Measurements from ENCODE around the gene YWHAH.
A peak's percentile ranks its signal among the peaks of the same experiment; 100 is the strongest.

The YWHAH gene

GRCh38 chr22:31912407-31912743 lies 32.0 kb upstream of the YWHAH start:
- DNase-seq = no peak
- Mint-ChIP-seq H3K36me3 (peaks cover 13 to 20% of the 10 kb centered on the region in 2 donors), H3K9me3 (no peaks in the 10 kb centered on the region), H3K27me3 (no peaks in the 10 kb centered on the region), H3K4me3 (no peak overlapping the region), H3K27ac (no peak overlapping the region), H3K4me1 (peaks cover 10 to 11% of the 10 kb centered on the region in 2 donors)
- ATAC-seq (replicated peaks) = no peak

- H3K4me1 Mint-ChIP-seq = peaks cover 15 to 21% of the 10 kb centered on the region in 2 donors
- H3K36me3 Mint-ChIP-seq = peaks cover 2 to 3% of the 10 kb centered on the region in 2 donors
- DNase-seq (no peak), ATAC-seq (replicated peaks) (no peak)
- H3K27me3 Mint-ChIP-seq = no peaks in the 10 kb centered on the region
- H3K4me3 Mint-ChIP-seq = no peak overlapping the region
- no peaks in the 10 kb centered on the region for H3K9me3 Mint-ChIP-seq
- no peak overlapping the region for H3K27ac Mint-ChIP-seq
Observed at GRCh38 chr22:31915586-31915985, 28.7 kb upstream of the YWHAH start.

- Mint-ChIP-seq H3K36me3 (peaks cover 2 to 3% of the 10 kb centered on the region in 2 donors), H3K9me3 (no peaks in the 10 kb centered on the region), H3K27ac (peak overlapping the region; percentile 76), H3K4me3 (peak overlapping the region in 1 of 2 donors; percentile 19), H3K27me3 (no peaks in the 10 kb centered on the region), H3K4me1 (peaks cover 16 to 22% of the 10 kb centered on the region in 2 donors)
- ATAC-seq (replicated peaks) (peak; percentile 88 to 90), DNase-seq (peak; percentile 27)
Observed at GRCh38 chr22:31917227-31917921, 27.0 kb upstream of the YWHAH start.

- Mint-ChIP-seq H3K27me3 (peaks cover 0 to 5% of the 10 kb centered on the region in 2 donors), H3K36me3 (no peaks in the 10 kb centered on the region), H3K27ac (no peak overlapping the region), H3K4me3 (no peak overlapping the region), H3K4me1 (peaks cover 28 to 40% of the 10 kb centered on the region in 2 donors), H3K9me3 (no peaks in the 10 kb centered on the region)
- no peak for DNase-seq
- ATAC-seq (replicated peaks) = no peak
Observed at GRCh38 chr22:31919730-31920129, 24.6 kb upstream of the YWHAH start.

DNA sequence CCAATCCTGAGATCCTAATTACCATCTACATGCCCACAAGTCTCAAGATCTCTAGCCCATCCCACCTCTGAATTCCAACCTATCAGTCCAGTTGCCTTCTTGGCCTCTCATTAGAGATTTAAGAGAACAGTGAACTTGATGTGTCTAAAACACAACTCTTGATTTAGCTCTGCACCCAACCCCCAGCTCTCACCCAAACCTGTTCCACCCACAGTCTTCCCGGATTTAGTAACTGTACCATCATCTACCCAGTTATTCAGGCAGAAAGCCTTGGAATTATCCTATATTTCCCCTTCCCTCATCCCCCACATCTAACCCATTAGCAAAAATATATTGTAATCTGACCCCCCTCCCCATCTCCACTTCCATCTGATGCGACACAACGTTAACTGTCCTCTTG lies 24.0 kb upstream of the YWHAH start:
- no peaks in the 10 kb centered on the region for H3K9me3 Mint-ChIP-seq
- H3K4me1 Mint-ChIP-seq = peaks cover 28 to 40% of the 10 kb centered on the region in 2 donors
- H3K36me3 Mint-ChIP-seq = no peaks in the 10 kb centered on the region
- ATAC-seq (replicated peaks) (no peak), DNase-seq (no peak)
- H3K27me3 Mint-ChIP-seq = peaks cover 5 to 11% of the 10 kb centered on the region in 2 donors
- H3K4me3 Mint-ChIP-seq = no peak overlapping the region
- no peak overlapping the region for H3K27ac Mint-ChIP-seq

DNA sequence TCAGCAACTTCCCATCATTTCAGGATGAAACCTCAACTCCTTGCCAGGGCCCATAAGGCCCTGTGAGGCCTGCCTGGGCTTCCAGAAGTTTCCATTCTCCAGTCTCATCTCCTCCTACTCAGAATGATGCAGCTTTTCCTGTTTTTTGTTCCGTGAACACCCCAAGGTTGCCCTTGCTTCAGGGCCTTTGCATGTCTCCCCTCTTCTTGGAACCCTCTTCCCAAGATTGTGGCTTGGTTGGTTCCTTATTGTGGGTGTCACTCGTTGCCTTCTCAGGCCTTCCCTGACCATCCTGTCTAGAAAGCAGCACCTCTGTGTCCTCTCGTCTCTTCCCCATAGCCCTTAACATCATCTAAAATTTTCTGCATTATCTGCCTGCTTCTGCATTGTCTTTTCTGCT lies 23.2 kb upstream of the YWHAH start:
- H3K27ac Mint-ChIP-seq = peak overlapping the region; percentile 6
- H3K9me3 Mint-ChIP-seq = no peaks in the 10 kb centered on the region
- H3K4me1 Mint-ChIP-seq = peaks cover 27 to 40% of the 10 kb centered on the region in 2 donors
- ATAC-seq (replicated peaks) (no peak), DNase-seq (no peak)
- no peaks in the 10 kb centered on the region for H3K36me3 Mint-ChIP-seq
- H3K4me3 Mint-ChIP-seq = no peak overlapping the region
- peaks cover 11 to 19% of the 10 kb centered on the region in 2 donors for H3K27me3 Mint-ChIP-seq

GRCh38 chr22:31922534-31922933 lies 21.8 kb upstream of the YWHAH start:
- DNase-seq (no peak), ATAC-seq (replicated peaks) (no peak)
- Mint-ChIP-seq H3K4me1 (peaks cover 17 to 28% of the 10 kb centered on the region in 2 donors), H3K36me3 (no peaks in the 10 kb centered on the region), H3K4me3 (no peak overlapping the region), H3K27ac (no peak overlapping the region), H3K27me3 (peaks cover 11 to 19% of the 10 kb centered on the region in 2 donors), H3K9me3 (no peaks in the 10 kb centered on the region)

- H3K4me1 Mint-ChIP-seq = peaks cover 14 to 22% of the 10 kb centered on the region in 2 donors
- DNase-seq = no peak
- no peaks in the 10 kb centered on the region for H3K9me3 Mint-ChIP-seq
- peaks cover 11 to 19% of the 10 kb centered on the region in 2 donors for H3K27me3 Mint-ChIP-seq
- no peak overlapping the region for H3K27ac Mint-ChIP-seq
- ATAC-seq (replicated peaks) = peak; percentile 38 to 45
- H3K36me3 Mint-ChIP-seq = no peaks in the 10 kb centered on the region
- no peak overlapping the region for H3K4me3 Mint-ChIP-seq
Observed at GRCh38 chr22:31923136-31923535, 21.2 kb upstream of the YWHAH start.

DNA sequence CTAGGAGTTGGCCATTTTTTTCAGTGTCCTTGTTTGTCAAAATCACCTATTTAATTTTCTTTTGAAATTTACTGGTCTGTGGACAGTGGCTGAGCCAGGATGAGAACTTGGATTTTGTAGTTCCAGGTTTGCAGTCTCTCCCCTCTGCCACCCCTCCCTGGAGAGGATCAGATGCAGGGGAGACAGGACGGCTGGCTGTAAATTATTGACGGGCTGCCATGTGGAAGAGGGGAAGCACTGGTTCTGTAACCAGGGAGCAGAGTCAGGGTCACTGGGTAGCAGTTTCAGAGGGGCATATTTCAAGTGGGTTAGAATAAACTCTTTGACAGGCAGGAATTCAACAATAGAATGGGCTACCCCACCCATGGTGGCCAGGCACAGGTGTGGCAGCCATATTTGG lies 20.6 kb upstream of the YWHAH start:
- H3K4me1 Mint-ChIP-seq = peaks cover 14 to 18% of the 10 kb centered on the region in 2 donors
- no peak for DNase-seq
- no peak overlapping the region for H3K4me3 Mint-ChIP-seq
- peaks cover 11 to 20% of the 10 kb centered on the region in 2 donors for H3K27me3 Mint-ChIP-seq
- ATAC-seq (replicated peaks) = no peak
- no peaks in the 10 kb centered on the region for H3K9me3 Mint-ChIP-seq
- no peak overlapping the region for H3K27ac Mint-ChIP-seq
- no peaks in the 10 kb centered on the region for H3K36me3 Mint-ChIP-seq

DNA sequence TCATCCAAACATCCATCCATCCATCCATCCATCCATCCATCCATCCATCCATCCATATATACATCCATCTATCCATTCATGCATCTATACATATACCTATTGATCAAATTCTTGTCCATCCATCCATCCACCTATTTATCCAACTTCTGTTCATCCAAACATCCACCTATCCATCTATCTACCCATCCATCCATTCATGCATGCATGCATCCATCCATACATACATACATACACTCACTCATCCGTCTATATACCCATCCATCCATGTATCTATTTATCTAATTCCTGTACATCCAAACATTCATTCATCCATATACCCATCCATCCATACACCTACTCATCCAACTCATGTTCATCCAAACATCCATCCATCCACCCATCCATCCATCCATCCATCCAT lies 19.3 kb upstream of the YWHAH start:
- DNase-seq = no peak
- no peaks in the 10 kb centered on the region for H3K9me3 Mint-ChIP-seq
- ATAC-seq (replicated peaks) = no peak
- peaks cover 14 to 18% of the 10 kb centered on the region in 2 donors for H3K4me1 Mint-ChIP-seq
- H3K4me3 Mint-ChIP-seq = no peak overlapping the region
- H3K27ac Mint-ChIP-seq = no peak overlapping the region
- H3K36me3 Mint-ChIP-seq = no peaks in the 10 kb centered on the region
- peaks cover 16 to 25% of the 10 kb centered on the region in 2 donors for H3K27me3 Mint-ChIP-seq

GRCh38 chr22:31926024-31926423 lies 18.3 kb upstream of the YWHAH start:
- no peaks in the 10 kb centered on the region for H3K36me3 Mint-ChIP-seq
- H3K4me3 Mint-ChIP-seq = no peak overlapping the region
- no peak for ATAC-seq (replicated peaks)
- H3K4me1 Mint-ChIP-seq = peaks cover 14 to 18% of the 10 kb centered on the region in 2 donors
- peaks cover 16 to 25% of the 10 kb centered on the region in 2 donors for H3K27me3 Mint-ChIP-seq
- no peak overlapping the region for H3K27ac Mint-ChIP-seq
- no peak for DNase-seq
- no peaks in the 10 kb centered on the region for H3K9me3 Mint-ChIP-seq

GRCh38 chr22:31926969-31927368 lies 17.4 kb upstream of the YWHAH start:
- Mint-ChIP-seq H3K27me3 (peaks cover 16 to 25% of the 10 kb centered on the region in 2 donors), H3K4me1 (peaks cover 14 to 18% of the 10 kb centered on the region in 2 donors), H3K36me3 (no peaks in the 10 kb centered on the region), H3K4me3 (no peak overlapping the region), H3K27ac (no peak overlapping the region), H3K9me3 (no peaks in the 10 kb centered on the region)
- no peak for DNase-seq
- no peak for ATAC-seq (replicated peaks)

DNA sequence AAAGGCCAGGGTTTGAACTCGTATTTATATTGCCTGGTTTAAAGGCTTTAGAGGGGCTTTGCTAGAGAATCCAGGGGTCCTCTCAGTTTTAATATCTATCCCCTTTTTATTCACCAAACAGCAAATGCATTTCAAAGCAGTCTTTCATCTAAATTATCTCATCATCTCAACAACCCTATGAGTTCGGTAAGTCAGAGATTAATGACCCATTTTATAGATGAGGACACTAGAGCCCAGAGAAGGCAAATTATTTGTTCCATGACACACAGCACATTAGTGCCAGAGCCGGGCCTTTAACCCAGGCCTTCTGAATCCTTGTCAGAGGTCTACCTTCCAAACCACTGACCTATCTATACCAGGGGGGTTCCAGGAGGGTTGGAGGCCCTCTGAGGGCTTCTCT lies 16.8 kb upstream of the YWHAH start:
- no peaks in the 10 kb centered on the region for H3K9me3 Mint-ChIP-seq
- peaks cover 12 to 15% of the 10 kb centered on the region in 2 donors for H3K4me1 Mint-ChIP-seq
- H3K27ac Mint-ChIP-seq = no peak overlapping the region
- DNase-seq (no peak), ATAC-seq (replicated peaks) (no peak)
- H3K27me3 Mint-ChIP-seq = peaks cover 16 to 25% of the 10 kb centered on the region in 2 donors
- no peak overlapping the region for H3K4me3 Mint-ChIP-seq
- H3K36me3 Mint-ChIP-seq = no peaks in the 10 kb centered on the region

DNA sequence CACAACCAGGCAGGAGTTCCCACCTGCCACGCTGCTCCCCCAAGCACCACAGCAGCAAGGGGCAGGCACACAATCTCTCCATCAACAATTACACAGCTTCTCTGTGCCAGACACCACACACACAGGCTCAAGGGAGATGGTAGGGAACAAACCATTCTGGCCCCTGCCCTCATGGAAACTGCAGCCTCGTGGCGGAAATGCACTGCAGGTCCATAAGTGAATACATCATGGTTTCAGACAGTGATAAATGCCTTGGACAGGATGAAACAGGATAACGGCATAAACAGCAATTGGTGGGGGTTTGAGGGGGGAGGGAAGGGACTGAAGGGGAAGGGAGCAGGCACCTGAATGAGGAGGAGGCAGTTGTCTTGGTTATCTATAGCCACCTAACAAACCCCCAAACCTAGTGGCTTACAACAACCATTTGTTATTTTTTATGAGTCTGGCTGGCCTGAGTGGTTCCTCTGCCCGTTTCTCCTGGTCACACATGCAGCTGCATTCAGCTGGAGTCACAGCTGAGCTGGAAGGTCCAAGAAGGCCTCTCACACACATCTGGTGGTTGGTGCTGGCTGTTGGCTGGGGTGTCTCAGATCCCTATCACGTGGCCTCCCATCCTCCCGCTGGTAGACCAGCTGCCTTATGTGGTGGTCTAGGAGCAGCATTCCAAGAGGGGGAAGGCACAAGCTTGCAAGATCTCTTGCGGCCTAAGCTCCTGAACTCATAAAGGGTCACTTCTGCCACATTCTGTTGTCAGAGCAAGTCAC lies 15.0 kb upstream of the YWHAH start:
- Mint-ChIP-seq H3K4me1 (peaks cover 0 to 2% of the 10 kb centered on the region in 2 donors), H3K36me3 (no peaks in the 10 kb centered on the region), H3K27me3 (peaks cover 16 to 20% of the 10 kb centered on the region in 2 donors), H3K9me3 (no peaks in the 10 kb centered on the region), H3K27ac (no peak overlapping the region), H3K4me3 (no peak overlapping the region)
- no peak for ATAC-seq (replicated peaks)
- no peak for DNase-seq

GRCh38 chr22:31932863-31933262 lies 11.5 kb upstream of the YWHAH start:
- H3K27me3 Mint-ChIP-seq = peaks cover 5% of the 10 kb centered on the region in 2 donors
- H3K4me1 Mint-ChIP-seq = no peaks in the 10 kb centered on the region
- H3K36me3 Mint-ChIP-seq = no peaks in the 10 kb centered on the region
- no peak overlapping the region for H3K4me3 Mint-ChIP-seq
- ATAC-seq (replicated peaks) (no peak), DNase-seq (no peak)
- no peak overlapping the region for H3K27ac Mint-ChIP-seq
- no peaks in the 10 kb centered on the region for H3K9me3 Mint-ChIP-seq

Data from stimulated activated naive B cell treated with anti-CD40 and anti-IgM and Interleukin-4, amounts not matched to agents 10 μg/mL and 1 μg/mL and 100 μg/mL, for 72 hours (primary cell).